Skeletal muscle satellite cell (primary cell): ENCODE data around the gene NRXN2.

Experiments
- H3K27me3 ChIP-seq: 2 replicates; pipeline ENCODE4 v1.7.0; 2013; ENCODE audit warnings: low read length; ENCODE audit not compliant: control insufficient read depth, insufficient read depth
- H3K36me3 ChIP-seq: 2 replicates; pipeline ENCODE4 v1.7.0; 2013; ENCODE audit warnings: mild to moderate bottlenecking, control low read depth, low read length; ENCODE audit not compliant: insufficient read depth
- H3K4me1 ChIP-seq: 2 replicates; pipeline ENCODE4 v1.7.0; 2013; ENCODE audit warnings: low read length; ENCODE audit not compliant: control insufficient read depth, insufficient read depth
- H3K4me2 ChIP-seq: 2 replicates; pipeline ENCODE4 v1.7.0; 2013; ENCODE audit warnings: mild to moderate bottlenecking, low read length
- H3K4me3 ChIP-seq: 2 replicates; pipeline ENCODE4 v1.7.0; 2013; ENCODE audit warnings: low read length
- H3K9ac ChIP-seq: 2 replicates; pipeline ENCODE4 v1.7.0; 2013; ENCODE audit warnings: mild to moderate bottlenecking, low read depth, low read length, moderate library complexity
- H3K9me3 ChIP-seq: replicated peaks from 2 replicates; pipeline ENCODE4 v1.7.0; 2013; ENCODE audit warnings: mild to moderate bottlenecking, control low read depth, low read length

Gene NRXN2

GRCh38 chr11:64659417-64660144 is 63.4 kb downstream of the NRXN2 start:
- peak overlapping the region; percentile 89 for H3K9ac ChIP-seq
- peak overlapping the region; percentile 68 for H3K4me3 ChIP-seq
- H3K27me3 ChIP-seq, result no peaks in the 10 kb centered on the region
- no peaks in the 10 kb centered on the region for H3K36me3 ChIP-seq
- peak overlapping the region; percentile 86 for H3K4me2 ChIP-seq
- H3K4me1 ChIP-seq, result peaks cover 38% of the 10 kb centered on the region
- H3K9me3 ChIP-seq, result no peaks in the 10 kb centered on the region

- Histone ChIP-seq H3K36me3 (no peaks in the 10 kb centered on the region), H3K9ac (no peak overlapping the region), H3K4me2 (no peak overlapping the region), H3K4me1 (peaks cover 38% of the 10 kb centered on the region), H3K27me3 (no peaks in the 10 kb centered on the region), H3K9me3 (no peaks in the 10 kb centered on the region), H3K4me3 (no peak overlapping the region)
Observed at GRCh38 chr11:64658265-64658664, 64.7 kb downstream of the NRXN2 start.

GRCh38 chr11:64656862-64657261 is 66.1 kb downstream of the NRXN2 start:
- Histone ChIP-seq H3K4me2 (no peak overlapping the region), H3K36me3 (no peaks in the 10 kb centered on the region), H3K9ac (no peak overlapping the region), H3K27me3 (no peaks in the 10 kb centered on the region), H3K4me3 (no peak overlapping the region), H3K4me1 (peaks cover 38% of the 10 kb centered on the region), H3K9me3 (no peaks in the 10 kb centered on the region)

GRCh38 chr11:64655941-64656601 is 66.9 kb downstream of the NRXN2 start:
- Histone ChIP-seq H3K9me3 (no peaks in the 10 kb centered on the region), H3K9ac (no peak overlapping the region), H3K36me3 (no peaks in the 10 kb centered on the region), H3K27me3 (no peaks in the 10 kb centered on the region), H3K4me1 (peaks cover 30% of the 10 kb centered on the region), H3K4me2 (no peak overlapping the region), H3K4me3 (no peak overlapping the region)

- Histone ChIP-seq H3K9me3 (no peaks in the 10 kb centered on the region), H3K27me3 (peaks cover under 1% of the 10 kb centered on the region), H3K4me1 (peaks cover 20% of the 10 kb centered on the region), H3K4me3 (no peak overlapping the region), H3K4me2 (no peak overlapping the region), H3K36me3 (no peaks in the 10 kb centered on the region), H3K9ac (no peak overlapping the region)
Observed at GRCh38 chr11:64654958-64655541, 67.9 kb downstream of the NRXN2 start.

GRCh38 chr11:64654439-64654838 is 68.6 kb downstream of the NRXN2 start:
- no peaks in the 10 kb centered on the region for H3K36me3 ChIP-seq
- no peak overlapping the region for H3K4me2 ChIP-seq
- H3K27me3 ChIP-seq, result peaks cover 7% of the 10 kb centered on the region
- H3K4me1 ChIP-seq, result peaks cover 14% of the 10 kb centered on the region
- H3K4me3 ChIP-seq, result no peak overlapping the region
- H3K9ac ChIP-seq, result no peak overlapping the region
- H3K9me3 ChIP-seq, result no peaks in the 10 kb centered on the region

GRCh38 chr11:64653388-64653973 is 69.5 kb downstream of the NRXN2 start:
- Histone ChIP-seq H3K4me1 (peaks cover 8% of the 10 kb centered on the region), H3K36me3 (no peaks in the 10 kb centered on the region), H3K4me2 (no peak overlapping the region), H3K4me3 (no peak overlapping the region), H3K9me3 (no peaks in the 10 kb centered on the region), H3K27me3 (peaks cover 14% of the 10 kb centered on the region), H3K9ac (no peak overlapping the region)

GRCh38 chr11:64652586-64653387 is 70.2 kb downstream of the NRXN2 start:
- Histone ChIP-seq H3K4me3 (no peak overlapping the region), H3K4me2 (no peak overlapping the region), H3K27me3 (peaks cover 21% of the 10 kb centered on the region), H3K9me3 (no peaks in the 10 kb centered on the region), H3K4me1 (peaks cover 8% of the 10 kb centered on the region), H3K9ac (no peak overlapping the region), H3K36me3 (no peaks in the 10 kb centered on the region)

- Histone ChIP-seq H3K4me2 (no peak overlapping the region), H3K27me3 (peaks cover 34% of the 10 kb centered on the region), H3K36me3 (no peaks in the 10 kb centered on the region), H3K9ac (no peak overlapping the region), H3K4me1 (peaks cover 3% of the 10 kb centered on the region), H3K9me3 (no peaks in the 10 kb centered on the region), H3K4me3 (no peak overlapping the region)
Observed at GRCh38 chr11:64650923-64651523, 72.0 kb downstream of the NRXN2 start.

- H3K4me2 ChIP-seq, result no peak overlapping the region
- H3K9me3 ChIP-seq, result no peaks in the 10 kb centered on the region
- no peak overlapping the region for H3K9ac ChIP-seq
- H3K36me3 ChIP-seq, result no peaks in the 10 kb centered on the region
- H3K27me3 ChIP-seq, result peaks cover 52% of the 10 kb centered on the region
- H3K4me3 ChIP-seq, result no peak overlapping the region
- no peaks in the 10 kb centered on the region for H3K4me1 ChIP-seq
Observed at GRCh38 chr11:64649291-64649697, 73.7 kb downstream of the NRXN2 start.

- Histone ChIP-seq H3K9ac (no peak overlapping the region), H3K27me3 (peaks cover 58% of the 10 kb centered on the region), H3K4me2 (no peak overlapping the region)
Observed at GRCh38 chr11:64648551-64648950, 74.4 kb downstream of the NRXN2 start.

More at GRCh38 chr11:64648551-64648950, 74.4 kb downstream of the NRXN2 start:
- H3K9me3 ChIP-seq, result no peaks in the 10 kb centered on the region
- no peaks in the 10 kb centered on the region for H3K36me3 ChIP-seq
- no peaks in the 10 kb centered on the region for H3K4me1 ChIP-seq
- H3K4me3 ChIP-seq, result no peak overlapping the region
